ENCODE measurements around the gene STMND1. TPM values are rescaled to one million over a fixed set of nuclear protein-coding genes. Genes with fewer than 3 reads are reported as not detected.

Gene STMND1
- total and polyA plus RNA-seq, 2 of the 4 experiments (the other 2 are of a cell fraction): not detected

- CTCF ChIA-PET: interaction anchor here (0.5 to 1.4 kb wide), 2 partner anchors 9 to 10 kb away, joined by 3 to 4 read pairs; no protein-coding TSS in a partner anchor
- no CpG with 5 or more reads among the region's 3 CpGs for WGBS, 2 experiments (ENCODE audit: extremely low coverage in 2 of 2, insufficient read length in 1 of 2)
Measured at GRCh38 chr6:17130786-17131185, 28.9 kb downstream of the STMND1 start.

More at GRCh38 chr6:17130786-17131185, 28.9 kb downstream of the STMND1 start:
- Histone ChIP-seq H3K18ac (ENCODE audit: low read depth, low read length) (no peak overlapping the region), H3K14ac (replicated peaks; ENCODE audit: low read depth, low read length) (no peak overlapping the region), H4K5ac (ENCODE audit: low read depth, low read length) (no peak overlapping the region), H3K56ac (ENCODE audit: extremely low read depth, insufficient read depth, low read length) (no peak overlapping the region), H3K9me1 (ENCODE audit: insufficient read depth, low read length) (no peaks in the 10 kb centered on the region), H3K4ac (ENCODE audit: low read depth, low read length) (no peak overlapping the region), H2BK5ac (ENCODE audit: low read depth, low read length, poor library complexity, severe bottlenecking) (no peak overlapping the region), H3K4me1 (ENCODE audit: control insufficient read depth, insufficient read depth, low read length) (no peaks in the 10 kb centered on the region), H4K20me1 (ENCODE audit: insufficient read depth, low read length) (no peaks in the 10 kb centered on the region), H2AFZ (replicated peaks; ENCODE audit: low read length, poor library complexity) (no peak overlapping the region), H3K9ac (ENCODE audit: low read depth, low read length) (no peak overlapping the region), H3K23ac (ENCODE audit: low read depth, low read length) (no peak overlapping the region), H3K4me3 (ENCODE audit: insufficient read depth, low read depth, low read length) (no peak overlapping the region), H2BK15ac (ENCODE audit: low read depth, low read length) (no peak overlapping the region), H2AK9ac (replicated peaks; ENCODE audit: low read depth, low read length, poor library complexity) (no peak overlapping the region), H3K36me3 (ENCODE audit: control insufficient read depth, insufficient read depth, low read length) (no peaks in the 10 kb centered on the region), H4K8ac (ENCODE audit: low read depth in 2 of 2, low read length in 2 of 2) (no peak overlapping the region), H3K4me2 (ENCODE audit: low read depth, low read length) (no peak overlapping the region), H3K27ac (ENCODE audit: insufficient read depth, low read length) (no peak overlapping the region), H2BK20ac (ENCODE audit: low read depth, low read length) (no peak overlapping the region), H4K91ac (ENCODE audit: insufficient read depth, low read depth, low read length) (no peak overlapping the region), H3K79me1 (ENCODE audit: low read depth in 1 of 2, low read length in 2 of 2) (no peaks in the 10 kb centered on the region), H2BK120ac (ENCODE audit: low read depth, low read length) (no peak overlapping the region), H3K9me3 (ENCODE audit: control insufficient read depth, insufficient read depth, low read length) (peaks cover 7% of the 10 kb centered on the region), H2AK5ac (ENCODE audit: low read depth, low read length) (no peak overlapping the region), H3K27me3 (ENCODE audit: control insufficient read depth, insufficient read depth, low read length) (peaks cover 20% of the 10 kb centered on the region)
- in situ Hi-C loops (cut with MboI; ENCODE audit: low sequenced_read_pairs): no loop called here
- POLR2A ChIA-PET (ENCODE audit: unreplicated experiment): no interaction called here
- peak; percentile 49 for ATAC-seq (ENCODE audit: low read depth)
- intact Hi-C loops (cut with micrococcal nuclease): no loop called here
- BruUV-seq (replicated peaks): no TSS peak
- dilution Hi-C loops (cut with HindIII; ENCODE audit: low sequenced_read_pairs, unreplicated experiment): no loop called here
- DNase-seq: peak; percentile 38
- peak; percentile 48; the same call in 1 of the 2 replicates for TF ChIP-seq CEBPB (IDR thresholded peaks at IDR 0.05; ENCODE audit: low read depth, low read length)
- TF ChIP-seq CHD1 (IDR thresholded peaks at IDR 0.05; ENCODE audit: low read depth, low read length): no peak

Measured in IMR-90 (cell line).